HepG2 (cell line): ENCODE results near the gene BRK1. TPM values are rescaled to one million over a fixed set of nuclear protein-coding genes. Genes with fewer than 3 reads are reported as not detected.

Source experiments
- ARNT2 ChIP-seq: sonication (generic); formaldehyde crosslinking; IDR thresholded peaks from 2 replicates; pipeline ENCODE4 v1.8.0; 2022; ENCODE audit warnings: mild to moderate bottlenecking, low read depth, missing genetic modification reagents, moderate library complexity
- ATF3 ChIP-seq: sonication (generic); formaldehyde crosslinking; IDR thresholded peaks from 2 replicates; pipeline ENCODE4 v1.4.0; 2020; ENCODE audit warnings: missing genetic modification reagents
- ATF7 ChIP-seq, 2 experiments: fragments of 450-650 bp in 1 of 2; sonication (generic) in 1 of 2; formaldehyde crosslinking in 1 of 2; IDR thresholded peaks; 2 replicates each; pipeline versions ENCODE4 v1.4.0 to v1.6.1; 2016 to 2020; ENCODE audit warnings: antibody characterized with exemption in 1 of 2, mild to moderate bottlenecking in 1 of 2, missing genetic modification reagents in 1 of 2
- ATF7-NPFF ChIP-seq: sonication (generic); formaldehyde crosslinking; IDR thresholded peaks from 2 replicates; pipeline ENCODE4 v1.8.1; 2023; ENCODE audit warnings: mild to moderate bottlenecking, low read depth, missing genetic modification reagents, moderate library complexity
- CBX5 ChIP-seq: sonication (generic); formaldehyde crosslinking; IDR thresholded peaks from 2 replicates; pipeline ENCODE4 v1.4.0; 2020; ENCODE audit warnings: missing genetic modification reagents, borderline replicate concordance
- CERS6 ChIP-seq: sonication (generic); formaldehyde crosslinking; IDR thresholded peaks from 2 replicates; pipeline ENCODE4 v1.5.0; 2020; ENCODE audit warnings: missing genetic modification reagents
- FUBP1 ChIP-seq: sonication (generic); formaldehyde crosslinking; IDR thresholded peaks from 2 replicates; pipeline ENCODE4 v1.5.1; 2020; ENCODE audit warnings: missing genetic modification reagents, mild to moderate bottlenecking, borderline replicate concordance
- HOXD1 ChIP-seq: sonication (generic); formaldehyde crosslinking; IDR thresholded peaks from 2 replicates; pipeline ENCODE4 v1.5.0; 2020; ENCODE audit warnings: missing genetic modification reagents
- JUND ChIP-seq: sonication (generic); formaldehyde crosslinking; IDR thresholded peaks from 2 replicates; pipeline ENCODE4 v1.8.0; 2022; ENCODE audit warnings: mild to moderate bottlenecking, missing genetic modification reagents
- KDM5B ChIP-seq: sonication (generic); formaldehyde crosslinking; IDR thresholded peaks from 2 replicates; pipeline ENCODE4 v1.4.0; 2020; ENCODE audit warnings: missing genetic modification reagents, mild to moderate bottlenecking, borderline replicate concordance
- MAZ ChIP-seq, 2 experiments: sonication (generic) in 1 of 2; formaldehyde crosslinking in 1 of 2; IDR thresholded peaks; 2 replicates each; pipeline versions ENCODE4 v1.5.0 to v1.6.1; 2012 to 2020; ENCODE audit warnings: low read depth in 2 of 2, mild to moderate bottlenecking in 2 of 2, borderline replicate concordance in 1 of 2, improper control_type of control experiment in 1 of 2, low read length in 1 of 2, missing genetic modification reagents in 1 of 2, moderate library complexity in 1 of 2
- NFE2 ChIP-seq: sonication (generic); formaldehyde crosslinking; IDR thresholded peaks from 2 replicates; pipeline ENCODE4 v1.4.0; 2020; ENCODE audit warnings: missing genetic modification reagents
- PCBP2 ChIP-seq: fragments of 200-400 bp; formaldehyde crosslinking; optimal IDR thresholded peaks from 2 replicates; pipeline ENCODE3; 2018; ENCODE audit warnings: low read length, low read depth; ENCODE audit not compliant: poor library complexity, severe bottlenecking
- SAP130 ChIP-seq: IDR thresholded peaks from 2 replicates; pipeline ENCODE4 v1.6.1; 2016; ENCODE audit warnings: low read depth
- SRSF4 ChIP-seq: fragments of 200-400 bp; formaldehyde crosslinking; IDR thresholded peaks from one replicate; pipeline ENCODE4 v1.6.1; 2018; ENCODE audit warnings: mild to moderate bottlenecking, low read depth, low read length, moderate library complexity; ENCODE audit not compliant: poor library complexity, severe bottlenecking
- ZNF142 ChIP-seq: sonication (generic); formaldehyde crosslinking; IDR thresholded peaks from 2 replicates; pipeline ENCODE4 v1.4.0; 2020; ENCODE audit warnings: missing genetic modification reagents
- ZNF564 ChIP-seq: sonication (generic); formaldehyde crosslinking; IDR thresholded peaks from 2 replicates; pipeline ENCODE4 v1.8.1; 2023; ENCODE audit warnings: mild to moderate bottlenecking, missing genetic modification reagents
- ZNF652 ChIP-seq: IDR thresholded peaks from 2 replicates; pipeline ENCODE4 v1.6.1; 2016; ENCODE audit warnings: low read depth, borderline replicate concordance
- ZSCAN21 ChIP-seq: sonication (generic); formaldehyde crosslinking; IDR thresholded peaks from 2 replicates; pipeline ENCODE4 v1.8.0; 2022; ENCODE audit warnings: mild to moderate bottlenecking, missing genetic modification reagents, moderate library complexity, borderline replicate concordance
- polyA plus RNA-seq, 8 experiments: library from polyadenylated mRNA; depleted of rRNA in 3 of 8; stranded (reverse) in 7 of 8; unstranded in 1 of 8; fragments of >200 nt; fragmentation: Illumina TruSeq in 4 of 8; extraction: Trizol in 4 of 8; gene quantifications; 2 replicates each; pipeline versions ENCODE4 v1.2.1 to v1.2.3, GENCODE V29; 2011 to 2016; ENCODE audit warnings: low read depth in 4 of 8, missing spikeins in 1 of 8, mixed read lengths in 1 of 8; ENCODE audit not compliant: insufficient read depth in 1 of 8
- total RNA-seq, 5 experiments: library from RNA; depleted of rRNA; stranded (reverse); fragments of >200 nt; fragmentation: Illumina TruSeq; extraction: Trizol; gene quantifications; 2 replicates each; pipeline ENCODE4 v1.2.3, GENCODE V29; 2016; ENCODE audit warnings: low read depth in 1 of 5

The BRK1 gene
- total and polyA plus RNA-seq, 2 of the 13 experiments (the other 11 are each of a cell fraction or from before 2014, with no cell fraction given), result 118 to 155 TPM

GRCh38 chr3:10164546-10165393, 49.3 kb downstream of the BRK1 start, which contains the start of gene IRAK2 (continued):
- TF ChIP-seq ZNF142 (no peak), KDM5B (CRISPR knock-in tag) (peak; percentile 57; the same call in 1 of the 2 replicates), ZNF652 (CRISPR knock-in tag) (no peak), ARNT2 (CRISPR knock-in tag) (no peak), FUBP1 (CRISPR knock-in tag) (no peak), SAP130 (peak; percentile 82), HOXD1 (no peak), PCBP2 (no peak), CBX5 (CRISPR knock-in tag) (no peak), ZSCAN21 (CRISPR knock-in tag) (peak; percentile 75; the same call in 1 of the 2 replicates), ATF7-NPFF (CRISPR knock-in tag) (no peak), SRSF4 (no peak), NFE2 (CRISPR knock-in tag) (no peak), ATF7 (IDR thresholded peaks at IDR 0.05) (no peak), ATF7 (CRISPR knock-in tag; IDR thresholded peaks at IDR 0.05) (no peak), MAZ (IDR thresholded peaks at IDR 0.05; ENCODE audit: borderline replicate concordance, low read depth, low read length) (0 out of 2 replicates have a peak, but pooled peaks have one; percentile 19), MAZ (CRISPR knock-in tag; IDR thresholded peaks at IDR 0.05; ENCODE audit: low read depth) (peak; percentile 83), JUND (CRISPR knock-in tag) (peak; percentile 64; the same call in 1 of the 2 replicates), ZNF564 (CRISPR knock-in tag) (no peak; the same call in 1 of the 2 replicates), CERS6 (CRISPR knock-in tag) (no peak), ATF3 (CRISPR knock-in tag) (no peak)
